Glomerular endothelial cell (primary cell): ENCODE results near the gene ELMOD3. TPM values are rescaled to one million over a fixed set of nuclear protein-coding genes. Genes with fewer than 3 reads are reported as not detected.
"Not testable (repeated sequence)": the region's sequence is repeated elsewhere in the genome, so short reads cannot be mapped to it uniquely, and the experiment has no call there.

Experiments
- DNase-seq: peaks from one replicate; pipeline ENCODE4 v3.0.0-alpha.2; 2011; ENCODE audit warnings: low read depth, low spot score; ENCODE audit errors: extremely low read depth
- total RNA-seq: library from RNA; depleted of rRNA; stranded (reverse); fragments of >200 nt; gene quantifications from 2 replicates; pipeline ENCODE4 v1.2.3, GENCODE V29; 2015

ELMOD3 gene
- total RNA-seq, 1 donor from 2014 or later: 13.7 TPM

- DNase-seq: no peak
Observed at GRCh38 chr2:85327822-85328617, 26.5 kb upstream of the ELMOD3 start, which contains the start of gene TGOLN2. Gene TGOLN2 (minus strand): TSS chr2:85327989. CDS start chr2:85327962, 27 bp downstream.

GRCh38 chr2:85329181-85329651 is 25.4 kb upstream of the ELMOD3 start:
- no peak for DNase-seq

GRCh38 chr2:85329701-85330100 is 24.9 kb upstream of the ELMOD3 start:
- DNase-seq: not testable (repeated sequence)

- DNase-seq: no peak
Observed at GRCh38 chr2:85330839-85331636, 23.5 kb upstream of the ELMOD3 start.

GRCh38 chr2:85333877-85334276 is 20.7 kb upstream of the ELMOD3 start:
- not testable (repeated sequence) for DNase-seq

GRCh38 chr2:85334928-85335327 is 19.6 kb upstream of the ELMOD3 start:
- no peak for DNase-seq

GRCh38 chr2:85340034-85340892 is 14.3 kb upstream of the ELMOD3 start:
- no peak for DNase-seq

- DNase-seq: no peak
Observed at GRCh38 chr2:85341269-85342029, 13.1 kb upstream of the ELMOD3 start.

GRCh38 chr2:85342156-85342555 is 12.4 kb upstream of the ELMOD3 start:
- DNase-seq: no peak

- not testable (repeated sequence) for DNase-seq
Observed at GRCh38 chr2:85343207-85343895, 11.2 kb upstream of the ELMOD3 start.

GRCh38 chr2:85344356-85344954 is 10.1 kb upstream of the ELMOD3 start:
- DNase-seq: no peak

GRCh38 chr2:85347599-85347998 is 7.0 kb upstream of the ELMOD3 start:
- no peak for DNase-seq

GRCh38 chr2:85353876-85354285 is 688 bp upstream of the ELMOD3 start:
- DNase-seq: no peak

- DNase-seq: no peak
Observed at GRCh38 chr2:85355073-85355410, 473 bp downstream of the ELMOD3 start.

GRCh38 chr2:85355521-85355920 is 952 bp downstream of the ELMOD3 start:
- DNase-seq: no peak

- DNase-seq: no peak
Observed at GRCh38 chr2:85356186-85356585, 1.6 kb downstream of the ELMOD3 start.

GRCh38 chr2:85357736-85358135 is 3.2 kb downstream of the ELMOD3 start:
- DNase-seq: no peak

GRCh38 chr2:85362653-85363387 is 8.3 kb downstream of the ELMOD3 start:
- DNase-seq: not testable (repeated sequence)
